ENCODE measurements around the gene KRT9. TPM values are rescaled to one million over a fixed set of nuclear protein-coding genes. Genes with fewer than 3 reads are reported as not detected.
"Not testable (repeated sequence)": the region's sequence is repeated elsewhere in the genome, so short reads cannot be mapped to it uniquely, and the experiment has no call there.

KRT9 gene
- total RNA-seq, 1 experiment from 2014 or later, result not detected

DNA sequence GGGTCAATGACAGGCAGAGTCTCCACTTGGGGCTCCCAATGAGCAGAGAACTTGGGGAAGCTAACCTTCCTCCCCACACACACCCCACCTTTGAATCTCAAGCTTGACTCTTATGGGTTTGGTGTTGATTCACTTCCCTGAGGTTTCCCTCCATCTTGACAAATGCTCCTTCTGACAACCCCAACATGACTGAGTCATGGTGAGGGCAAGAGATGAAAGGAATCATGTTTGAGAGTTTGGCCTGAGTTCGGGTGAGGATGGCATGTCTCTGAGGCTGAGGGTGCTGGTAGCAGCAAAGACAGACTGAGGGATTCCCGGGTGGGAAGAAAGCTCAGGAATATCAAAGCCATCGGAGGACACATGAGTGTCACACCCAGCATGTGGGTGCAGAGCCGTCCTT lies 18.7 kb downstream of the KRT9 start:
- in situ Hi-C loops (cut with HindIII; ENCODE audit: low sequenced_read_pairs), result no loop called here
- DNase-seq (ENCODE audit: low spot score), result no peak

DNA sequence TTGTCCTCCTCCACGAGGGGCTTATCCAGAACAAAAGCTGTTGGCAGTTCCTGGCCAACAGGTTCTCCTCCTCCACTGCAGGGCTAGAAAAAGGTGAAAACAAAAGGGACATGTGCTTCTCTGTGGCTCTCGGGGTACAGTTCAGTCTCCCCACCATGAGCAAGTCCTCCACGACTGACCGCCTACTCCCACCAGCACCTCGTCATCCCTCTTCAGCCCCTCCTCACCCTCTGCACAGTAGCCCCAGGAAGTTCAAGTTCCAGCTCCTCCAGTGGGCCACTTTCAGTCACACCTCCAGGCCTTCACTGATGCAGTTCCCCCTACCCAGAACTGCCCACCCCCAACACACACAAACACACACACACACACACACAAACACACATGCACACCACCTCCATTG lies 19.4 kb downstream of the KRT9 start:
- in situ Hi-C loops (cut with HindIII; ENCODE audit: low sequenced_read_pairs), result no loop called here

DNA sequence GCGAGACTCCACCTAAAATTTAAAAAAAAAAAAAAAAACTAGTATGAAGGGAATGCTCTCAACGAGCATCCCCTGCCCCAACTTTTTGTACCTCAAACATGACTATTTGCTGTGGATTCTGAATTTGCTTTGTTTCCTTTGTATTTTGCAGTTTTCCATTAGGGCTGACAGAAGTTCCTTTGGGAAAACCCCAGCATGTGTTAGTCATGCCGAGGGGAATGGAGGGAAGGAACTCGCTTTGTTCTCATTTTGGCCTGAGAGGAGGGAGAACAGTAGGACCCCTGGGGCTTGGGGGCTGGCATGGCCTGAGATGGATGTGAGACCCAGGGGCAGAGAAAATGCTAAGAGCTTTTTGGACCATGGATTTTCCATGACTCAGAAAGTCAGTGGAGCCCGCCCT lies 20.5 kb downstream of the KRT9 start:
- in situ Hi-C loops (cut with HindIII; ENCODE audit: low sequenced_read_pairs), result no loop called here
- no peak for DNase-seq (ENCODE audit: low spot score)

More for the DNA sequence above, 19.4 kb downstream of the KRT9 start:
- DNase-seq (ENCODE audit: low spot score), result no peak

DNA sequence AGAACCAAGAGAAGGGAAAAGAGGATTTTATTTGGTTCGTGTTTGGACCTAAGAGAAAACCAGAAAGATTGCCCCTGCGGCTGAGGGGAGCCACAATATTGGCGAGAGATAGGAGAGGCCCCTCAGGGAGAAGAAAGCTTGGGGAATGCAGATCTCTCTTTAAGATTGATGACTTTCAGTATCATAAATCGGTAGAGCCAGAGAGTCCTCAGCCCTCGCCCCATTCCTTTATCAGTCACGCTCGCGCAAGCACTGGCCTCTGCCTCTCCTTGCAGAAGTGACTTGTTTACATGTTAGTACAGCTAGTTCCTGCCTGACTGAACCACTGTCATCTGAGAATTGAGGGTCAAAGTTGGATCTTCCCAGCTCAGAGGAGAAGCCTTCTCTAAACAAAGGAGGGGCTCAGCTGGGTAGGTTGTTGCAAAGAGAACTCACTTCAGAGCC lies 22.2 kb downstream of the KRT9 start:
- in situ Hi-C loops (cut with HindIII; ENCODE audit: low sequenced_read_pairs), result no loop called here
- no peak for DNase-seq (ENCODE audit: low spot score)

DNA sequence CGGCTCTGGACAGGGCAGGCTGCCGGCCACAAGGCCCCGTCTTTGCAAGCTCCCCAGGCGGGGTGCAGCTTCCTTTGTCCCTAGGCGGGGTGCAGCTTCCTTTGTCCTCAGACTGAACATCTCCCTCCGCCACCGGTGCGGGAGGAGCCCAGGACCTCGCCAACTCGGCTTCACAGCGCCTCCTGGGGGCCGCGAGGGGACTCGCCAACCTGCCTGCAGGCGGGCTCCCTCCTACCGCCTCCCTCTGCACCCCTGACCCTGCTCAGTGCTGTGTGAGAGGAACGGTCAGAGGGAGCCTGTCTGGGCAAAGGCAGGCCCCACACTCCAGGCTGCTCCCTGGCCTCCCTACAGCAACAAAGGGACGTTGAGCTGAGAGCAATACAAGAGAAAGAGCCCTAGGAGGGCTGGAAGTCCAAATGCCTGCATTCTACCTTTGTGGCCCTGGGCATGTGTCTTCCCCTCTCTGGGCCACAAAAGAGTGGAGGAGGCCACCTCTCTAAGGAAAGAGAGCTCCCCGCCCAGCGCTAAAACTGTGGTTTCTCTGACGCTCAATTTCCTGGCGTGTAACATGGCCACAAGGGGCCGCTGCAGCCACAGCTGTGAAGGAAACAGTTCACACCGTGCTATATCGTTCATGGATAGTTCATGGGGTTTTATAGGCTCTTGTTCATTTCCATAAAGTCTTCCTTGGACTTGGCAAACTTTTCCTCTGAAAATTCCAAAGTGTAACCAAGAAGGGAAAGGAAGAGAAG lies 22.8 kb downstream of the KRT9 start:
- in situ Hi-C loops (cut with HindIII; ENCODE audit: low sequenced_read_pairs), result no loop called here
- DNase-seq (ENCODE audit: low spot score), result peak; percentile 83

DNA sequence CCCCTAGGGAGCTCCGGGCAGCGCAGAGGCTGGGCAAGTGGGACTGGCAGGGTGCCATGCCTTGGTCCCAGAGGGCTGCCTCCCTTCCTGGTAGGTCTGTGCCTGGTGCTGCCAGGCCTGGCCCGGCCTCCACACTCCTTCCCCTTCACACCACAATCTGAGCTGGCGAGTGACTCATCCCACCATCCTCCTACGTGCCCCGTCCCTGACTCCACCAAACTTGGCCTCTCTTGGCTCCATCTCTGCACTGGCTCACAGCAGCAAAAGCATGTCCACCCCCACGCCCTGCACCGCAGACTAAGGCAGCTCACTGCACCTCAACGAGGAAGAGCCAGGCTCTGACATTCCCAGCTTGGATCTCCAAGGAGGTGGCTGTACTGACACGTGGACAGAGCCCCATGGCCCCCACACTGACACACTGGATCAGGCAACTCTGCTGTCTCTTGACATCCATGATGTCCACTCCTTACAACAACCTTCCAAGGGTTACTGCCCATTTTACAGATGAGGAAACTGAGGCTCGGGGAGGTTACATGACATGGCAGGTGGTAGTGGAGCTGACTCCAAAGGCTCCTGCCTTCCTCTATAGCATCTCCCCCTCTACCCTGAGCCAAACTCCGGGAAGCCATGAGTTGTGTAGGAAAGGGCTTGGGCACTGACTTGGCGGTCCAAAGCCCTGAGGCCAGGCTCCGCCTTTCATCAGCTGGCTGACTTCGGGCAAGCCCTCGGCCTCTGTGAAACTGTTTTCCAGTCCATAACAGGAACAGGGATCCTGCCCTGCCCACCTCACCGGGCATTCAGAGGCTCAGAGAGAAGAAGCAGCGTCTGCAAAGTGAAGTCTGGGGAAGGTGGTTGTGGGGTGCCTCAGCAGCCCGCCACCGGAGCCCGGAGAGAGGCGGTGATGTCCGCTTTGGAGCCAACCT lies 23.7 kb downstream of the KRT9 start:
- no peak for DNase-seq (ENCODE audit: low spot score)

DNA sequence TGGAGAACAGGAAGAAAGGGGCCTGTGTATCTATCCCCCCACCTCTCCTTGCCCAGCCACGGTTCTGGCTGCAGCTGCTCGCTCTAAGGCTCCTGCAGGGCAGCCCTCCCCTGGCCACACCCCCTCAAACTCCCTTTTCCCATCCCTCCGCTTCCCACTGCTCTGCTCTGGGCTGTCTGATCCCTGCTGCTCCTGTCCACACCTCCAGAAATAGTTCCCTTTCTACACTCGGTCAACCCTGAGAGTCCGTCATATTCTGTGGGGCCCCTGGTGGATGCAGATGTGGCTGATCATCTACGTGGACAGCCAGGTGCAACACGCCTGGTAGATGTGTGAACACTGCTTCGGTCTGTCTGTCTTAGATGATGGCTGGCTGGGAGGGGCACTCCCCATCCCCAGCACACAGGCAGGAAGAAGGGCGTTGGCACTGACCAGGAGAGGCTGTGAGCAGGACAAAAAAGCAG lies 24.4 kb downstream of the KRT9 start:
- DNase-seq (ENCODE audit: low spot score), result no peak
- in situ Hi-C loops (cut with HindIII; ENCODE audit: low sequenced_read_pairs), result no loop called here

More for the DNA sequence above, 23.7 kb downstream of the KRT9 start:
- in situ Hi-C loops (cut with HindIII; ENCODE audit: low sequenced_read_pairs), result no loop called here

DNA sequence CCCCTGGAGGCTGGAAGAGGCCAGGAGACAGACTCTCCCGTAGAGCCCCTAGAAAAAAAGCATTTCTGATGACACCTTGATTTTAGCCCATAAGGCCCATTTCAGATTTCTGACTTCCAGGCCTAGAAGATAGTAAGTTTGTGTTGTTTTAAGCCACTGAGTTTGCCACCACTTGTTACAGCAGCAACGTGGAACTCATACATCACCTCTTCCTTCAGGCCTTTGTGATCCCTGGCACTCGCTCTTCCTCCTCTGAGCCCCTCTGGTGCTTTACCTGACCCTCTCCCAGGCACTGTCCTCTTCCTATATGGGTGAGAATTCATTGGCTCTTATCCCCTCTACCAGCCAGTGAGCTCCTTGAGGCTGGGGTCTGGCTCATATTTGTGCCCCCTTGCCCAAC lies 25.0 kb downstream of the KRT9 start:
- in situ Hi-C loops (cut with HindIII; ENCODE audit: low sequenced_read_pairs), result no loop called here
- no peak for DNase-seq (ENCODE audit: low spot score)

DNA sequence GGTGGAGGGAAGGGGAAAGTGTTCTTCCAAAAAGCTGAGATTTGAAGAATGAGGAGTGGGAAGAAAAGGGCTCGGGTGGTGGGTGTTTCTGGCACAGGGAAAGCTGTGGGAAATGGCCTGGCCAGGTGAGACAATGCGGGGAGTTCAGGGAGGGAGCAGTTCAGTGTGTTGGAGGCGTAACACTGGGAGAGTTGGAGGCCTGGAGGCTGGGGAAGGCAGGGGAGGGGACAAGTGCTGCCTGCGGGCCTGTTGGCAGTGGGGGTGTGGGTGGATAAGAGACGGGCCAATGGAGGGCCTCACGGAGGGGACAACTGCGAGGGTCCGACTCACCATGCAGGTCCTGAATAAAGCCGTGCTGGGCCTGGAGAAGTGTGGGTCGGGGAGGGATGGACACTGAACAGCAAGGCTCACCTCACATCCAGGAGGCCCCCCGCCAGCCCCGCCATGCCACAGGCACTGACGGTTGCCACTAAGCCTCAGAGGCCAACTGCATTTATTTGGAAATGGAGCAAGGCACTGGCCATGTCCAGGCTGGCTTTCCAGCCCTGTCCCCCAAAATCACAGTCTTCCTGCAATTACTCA lies 25.9 kb downstream of the KRT9 start:
- in situ Hi-C loops (cut with HindIII; ENCODE audit: low sequenced_read_pairs), result no loop called here
- no peak for DNase-seq (ENCODE audit: low spot score)

DNA sequence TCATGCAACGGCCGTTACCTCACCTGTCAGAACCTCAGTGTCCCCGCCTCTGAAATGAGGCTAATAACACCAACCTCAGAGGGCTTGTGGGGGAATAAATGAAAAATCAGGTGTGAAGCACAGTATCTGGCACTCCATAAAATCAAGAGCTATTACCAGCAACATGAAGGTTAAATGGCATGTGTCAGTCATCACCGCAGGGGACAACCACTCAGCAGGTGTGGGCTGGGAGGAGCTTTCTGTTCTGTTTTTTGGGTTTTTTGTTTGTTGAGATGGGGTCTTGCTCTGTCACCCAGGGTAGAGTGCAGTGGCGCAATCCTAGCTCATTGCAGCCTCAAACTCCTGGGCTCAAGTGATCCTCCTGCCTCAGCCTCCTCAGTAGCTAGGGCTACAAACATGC lies 26.9 kb downstream of the KRT9 start:
- no peak for DNase-seq (ENCODE audit: low spot score)
- in situ Hi-C loops (cut with HindIII; ENCODE audit: low sequenced_read_pairs), result no loop called here

DNA sequence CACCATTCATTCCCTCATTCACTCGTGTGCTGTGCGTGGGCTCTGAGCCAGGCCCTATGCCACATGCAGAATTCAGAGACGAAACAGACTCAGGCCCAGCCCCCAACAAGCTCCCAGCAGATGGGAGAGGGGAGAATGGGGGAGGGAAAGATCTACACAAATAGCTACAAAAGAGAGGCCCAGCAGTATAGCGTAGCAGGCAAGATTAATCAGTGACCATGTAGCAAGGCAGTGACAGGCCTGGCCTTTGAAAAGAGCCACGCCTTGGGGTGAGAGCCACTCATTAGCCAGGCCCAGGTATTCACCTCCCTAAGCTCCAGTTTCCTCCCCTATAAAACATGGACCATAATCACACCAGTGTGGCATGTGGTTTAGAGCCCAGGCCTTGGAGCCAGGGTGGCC lies 27.4 kb downstream of the KRT9 start:
- DNase-seq (ENCODE audit: low spot score), result no peak
- in situ Hi-C loops (cut with HindIII; ENCODE audit: low sequenced_read_pairs), result no loop called here

DNA sequence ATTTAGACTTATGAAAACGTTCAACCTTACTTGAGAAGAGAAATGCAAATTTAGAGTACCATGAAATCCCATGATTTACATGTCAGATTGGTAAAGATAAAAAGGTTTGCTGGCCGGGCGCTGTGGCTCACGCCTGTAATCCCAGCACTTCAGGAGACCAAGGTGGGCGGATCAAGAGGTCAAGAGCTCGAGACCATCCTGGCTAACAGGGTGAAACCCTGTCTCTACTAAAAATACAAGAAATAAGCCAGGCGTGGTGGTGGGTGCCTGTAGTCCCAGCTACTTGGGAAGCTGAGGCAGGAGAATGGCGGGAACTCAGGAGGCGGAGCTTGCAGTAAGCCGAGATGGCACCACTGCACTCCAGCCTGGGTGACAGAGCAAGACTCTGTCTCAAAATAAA lies 29.1 kb downstream of the KRT9 start:
- DNase-seq (ENCODE audit: low spot score); in situ Hi-C loops (cut with HindIII; ENCODE audit: low sequenced_read_pairs): not testable (repeated sequence)

DNA sequence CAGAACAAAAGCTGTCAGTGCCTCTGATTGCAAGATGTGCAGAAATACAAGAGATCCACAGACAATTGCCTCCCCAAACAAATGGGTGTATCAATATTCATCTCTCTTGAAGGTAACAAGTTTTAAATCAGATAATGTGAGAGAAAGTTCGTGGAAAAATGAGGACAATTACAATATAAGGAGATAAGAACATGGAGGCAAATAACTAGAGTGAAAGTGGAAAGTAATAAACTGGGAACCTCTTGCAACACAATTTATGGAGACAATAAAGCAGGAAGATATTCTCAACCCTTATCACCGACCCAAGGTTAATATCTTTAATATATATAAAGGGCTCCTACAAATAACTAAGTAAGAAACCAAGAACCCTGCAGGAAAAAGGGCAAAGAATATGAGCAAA lies 29.5 kb downstream of the KRT9 start:
- no peak for DNase-seq (ENCODE audit: low spot score)
- in situ Hi-C loops (cut with HindIII; ENCODE audit: low sequenced_read_pairs), result no loop called here

DNA sequence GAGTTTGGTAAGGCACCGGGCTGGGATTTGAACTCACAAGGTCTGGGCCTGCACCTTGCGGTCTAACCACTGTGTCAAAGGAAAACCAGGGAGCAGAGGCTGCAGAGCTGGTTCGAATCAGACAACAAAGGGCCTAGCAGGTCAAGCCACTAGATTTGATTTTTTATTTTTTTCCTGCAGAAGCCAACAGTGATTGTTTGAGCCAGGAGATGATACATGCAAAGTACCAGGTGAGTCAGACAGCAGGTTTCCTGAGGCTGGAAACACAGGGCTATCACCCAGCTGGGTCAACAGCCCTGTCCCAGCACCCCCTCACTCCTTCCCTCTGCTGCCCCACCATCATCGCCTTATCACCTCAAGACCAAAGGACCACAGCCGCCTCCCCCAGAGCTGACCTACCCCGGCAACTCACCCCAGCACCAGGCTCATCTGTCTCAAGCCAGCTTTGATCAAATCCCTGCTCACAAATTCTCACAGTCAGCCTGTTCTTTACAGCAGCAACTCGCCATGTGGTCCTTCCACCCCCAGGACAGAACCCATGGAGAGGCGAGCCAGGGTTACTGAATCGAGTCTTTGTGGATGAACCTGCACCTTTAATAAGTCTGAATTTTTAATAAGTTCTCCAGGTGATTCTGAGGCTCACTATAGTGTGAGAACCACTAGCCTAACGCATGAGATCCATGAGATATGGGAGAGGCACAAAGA lies 30.8 kb downstream of the KRT9 start:
- no peak for DNase-seq (ENCODE audit: low spot score)
- in situ Hi-C loops (cut with HindIII; ENCODE audit: low sequenced_read_pairs), result no loop called here

DNA sequence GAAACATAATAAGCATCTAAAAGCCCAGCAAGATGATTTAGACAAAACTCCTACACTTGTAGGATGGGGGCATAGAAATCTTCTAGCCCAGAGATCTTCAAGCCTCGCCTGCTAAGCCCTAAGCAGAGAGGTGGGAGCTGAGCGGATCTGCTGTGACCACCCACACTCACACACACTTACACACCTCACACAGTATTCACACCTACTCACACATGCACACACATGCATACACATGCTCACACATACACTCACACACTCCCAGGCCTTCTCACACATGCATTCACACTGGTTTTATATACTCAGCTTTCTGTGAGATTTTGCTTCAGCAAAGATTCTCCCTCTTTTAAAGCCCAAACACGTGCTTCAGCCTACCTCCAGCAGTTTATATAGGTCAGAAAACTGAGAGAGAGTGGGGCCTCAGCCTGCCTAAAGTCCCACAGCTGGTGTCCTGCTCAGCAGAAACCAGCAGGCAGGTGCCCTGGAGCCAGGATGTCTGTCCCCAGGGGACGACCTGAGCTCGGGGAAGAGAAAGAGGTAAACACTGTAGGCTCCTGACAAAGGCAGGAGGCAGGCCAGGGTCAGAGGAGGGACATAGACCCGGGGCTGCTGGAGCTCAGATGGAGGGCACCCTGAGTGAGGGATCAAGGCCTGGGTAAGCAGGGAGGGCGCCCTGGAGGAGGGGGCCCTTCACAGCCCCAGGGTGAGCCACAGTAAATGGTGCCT lies 31.7 kb downstream of the KRT9 start:
- no peak for DNase-seq (ENCODE audit: low spot score)
- in situ Hi-C loops (cut with HindIII; ENCODE audit: low sequenced_read_pairs), result no loop called here

DNA sequence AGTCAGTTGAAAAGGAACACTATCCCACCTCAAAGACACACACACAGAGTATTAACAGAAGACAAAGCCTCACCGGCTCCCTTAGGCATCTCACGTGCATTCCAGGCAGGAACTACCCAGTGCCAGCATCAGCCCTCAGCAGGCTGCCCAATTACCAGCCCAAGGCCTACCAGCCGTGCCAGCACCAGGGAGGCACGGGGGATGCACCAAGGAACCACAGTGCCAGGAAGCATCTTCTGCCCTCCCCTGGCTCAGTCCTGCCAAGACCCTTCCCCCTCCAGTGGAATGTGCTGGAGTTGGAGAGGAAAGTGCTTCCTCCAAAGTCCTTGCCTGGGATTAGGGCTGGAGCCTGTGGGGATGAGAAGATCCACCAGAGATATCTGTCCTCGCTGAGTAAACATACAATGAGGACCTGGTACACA lies 32.8 kb downstream of the KRT9 start:
- in situ Hi-C loops (cut with HindIII; ENCODE audit: low sequenced_read_pairs), result no loop called here
- no peak for DNase-seq (ENCODE audit: low spot score)

DNA sequence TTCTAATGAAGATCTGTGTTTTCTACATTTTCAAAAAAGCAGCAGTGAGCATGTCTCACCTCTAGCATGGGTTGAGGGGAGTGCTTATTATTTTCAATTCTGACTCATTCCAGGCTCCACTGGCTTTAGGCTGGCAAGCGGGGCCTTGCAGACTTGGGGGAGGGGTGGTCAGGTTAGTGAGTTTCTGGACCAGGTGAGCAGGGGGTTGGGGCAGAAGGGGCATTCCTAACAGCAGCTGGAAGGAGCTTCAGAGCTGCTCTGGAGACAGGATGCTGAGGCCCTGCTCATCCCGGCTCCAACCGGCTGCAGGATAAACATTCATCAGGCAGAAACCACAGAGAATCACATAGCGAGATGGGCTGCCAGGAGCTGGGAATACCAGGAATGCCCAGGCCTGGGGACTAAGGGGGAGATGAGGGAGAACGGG lies 33.3 kb downstream of the KRT9 start:
- in situ Hi-C loops (cut with HindIII; ENCODE audit: low sequenced_read_pairs), result no loop called here
- no peak for DNase-seq (ENCODE audit: low spot score)

DNA sequence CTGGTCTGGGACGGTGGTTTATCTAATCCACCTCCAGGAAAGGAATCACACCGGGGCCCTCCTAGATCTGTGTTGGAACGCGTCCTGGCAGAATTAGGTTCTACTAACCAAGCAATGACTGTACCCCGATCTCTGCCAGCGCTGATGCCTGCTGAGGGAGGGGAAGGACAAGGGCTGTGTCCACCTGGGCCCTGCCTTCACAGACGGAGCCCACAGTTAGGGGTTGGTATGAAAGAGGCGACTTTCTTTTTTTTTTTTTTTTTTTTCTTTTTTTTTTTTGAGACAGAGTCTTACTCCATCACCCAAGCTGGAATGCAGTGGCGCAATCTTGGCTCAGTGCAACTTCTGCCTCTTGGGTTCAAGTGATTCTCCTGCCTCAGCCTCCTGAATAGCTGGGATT lies 33.9 kb downstream of the KRT9 start:
- in situ Hi-C loops (cut with HindIII; ENCODE audit: low sequenced_read_pairs), result no loop called here
- DNase-seq (ENCODE audit: low spot score), result no peak

DNA sequence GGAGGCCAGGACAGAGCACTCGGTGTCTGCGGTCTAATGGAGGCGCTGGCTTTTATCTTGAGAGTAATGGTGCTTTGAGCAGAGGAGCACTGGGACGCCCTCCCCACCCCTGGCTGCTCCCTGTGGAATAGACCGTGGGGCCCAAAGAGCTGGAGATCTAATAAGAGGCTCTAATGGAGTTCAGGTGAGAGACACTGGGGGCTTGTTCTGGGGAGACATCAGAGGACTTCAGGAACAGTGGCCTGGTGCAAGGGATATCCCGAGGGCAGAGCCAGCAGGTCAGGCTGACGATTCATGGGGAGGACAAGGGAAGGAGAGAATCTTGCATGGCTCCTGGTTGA lies 34.3 kb downstream of the KRT9 start:
- DNase-seq (ENCODE audit: low spot score), result no peak
- in situ Hi-C loops (cut with HindIII; ENCODE audit: low sequenced_read_pairs), result no loop called here

Measured in G401 (cell line).